GM12865 (cell line): ENCODE measurements around the gene UQCRC1.

ENCODE experiments used
- DNase-seq: peaks from one replicate; pipeline ENCODE4 v3.0.0; 2010; ENCODE audit warnings: low read depth
- H3K4me3 ChIP-seq: 2 replicates; pipeline ENCODE4 v1.5.1; 2011; ENCODE audit warnings: mild to moderate bottlenecking, low read depth, low read length, control low read depth
- CTCF ChIP-seq: IDR thresholded peaks from 2 replicates; pipeline ENCODE4 v1.5.1; 2011; ENCODE audit warnings: low read length, control low read depth, low read depth, inconsistent platforms; ENCODE audit not compliant: insufficient read depth; ENCODE audit errors: missing control alignments

The UQCRC1 gene

GRCh38 chr3:48595526-48596121, 13.8 kb downstream of the UQCRC1 start:
- DNase-seq, result no peak
- TF ChIP-seq CTCF, result no peak
- no peak overlapping the region for H3K4me3 ChIP-seq

GRCh38 chr3:48595075-48595525, 14.3 kb downstream of the UQCRC1 start, which contains the start of gene COL7A1:
Gene COL7A1, minus strand, starts transcription at chr3:48595329. Its CDS starts 170 bp downstream, at chr3:48595159.
- H3K4me3 ChIP-seq, result no peak within 1 kb of the TSS
- TF ChIP-seq CTCF, result no peak
- DNase-seq, result no peak

GRCh38 chr3:48594417-48595049, 14.9 kb downstream of the UQCRC1 start:
- no peak for TF ChIP-seq CTCF
- H3K4me3 ChIP-seq, result no peak overlapping the region
- DNase-seq, result no peak

- no peak overlapping the region for H3K4me3 ChIP-seq
- TF ChIP-seq CTCF, result no peak
- no peak for DNase-seq
Observed at GRCh38 chr3:48593337-48593736, 16.1 kb downstream of the UQCRC1 start.

GRCh38 chr3:48592519-48593087, 16.8 kb downstream of the UQCRC1 start:
- no peak for DNase-seq
- no peak for TF ChIP-seq CTCF
- no peak overlapping the region for H3K4me3 ChIP-seq

GRCh38 chr3:48591886-48592518, 17.4 kb downstream of the UQCRC1 start:
- no peak for TF ChIP-seq CTCF
- no peak overlapping the region for H3K4me3 ChIP-seq
- DNase-seq, result no peak
